NB4 (cell line): ENCODE data around the gene SLC7A6.

Experiments used
- DNase-seq: peaks from one replicate; pipeline ENCODE4 v3.0.0; 2010; ENCODE audit warnings: low read depth
- H3K4me3 ChIP-seq: one replicate; pipeline ENCODE4 v1.5.1; 2011; ENCODE audit warnings: mild to moderate bottlenecking, low read depth, low read length, moderate library complexity
- MYC ChIP-seq: IDR thresholded peaks from 2 replicates; pipeline ENCODE4 v1.6.1; 2011; ENCODE audit warnings: low read depth, low read length
- POLR2A ChIP-seq: IDR thresholded peaks from 2 replicates; pipeline ENCODE4 v1.6.1; 2011; ENCODE audit warnings: mild to moderate bottlenecking; ENCODE audit not compliant: insufficient read length; ENCODE audit errors: extremely low read depth
- TF ChIP-seq, protein P1 (sequence below): IDR thresholded peaks from one replicate; pipeline ENCODE4 v1.5.1; 2012; ENCODE audit warnings: low read depth, low read length
- TF ChIP-seq, protein P2 (sequence below): IDR thresholded peaks from 2 replicates; pipeline ENCODE4 v1.6.1; 2011; ENCODE audit warnings: low read depth, low read length

The SLC7A6 gene

DNA sequence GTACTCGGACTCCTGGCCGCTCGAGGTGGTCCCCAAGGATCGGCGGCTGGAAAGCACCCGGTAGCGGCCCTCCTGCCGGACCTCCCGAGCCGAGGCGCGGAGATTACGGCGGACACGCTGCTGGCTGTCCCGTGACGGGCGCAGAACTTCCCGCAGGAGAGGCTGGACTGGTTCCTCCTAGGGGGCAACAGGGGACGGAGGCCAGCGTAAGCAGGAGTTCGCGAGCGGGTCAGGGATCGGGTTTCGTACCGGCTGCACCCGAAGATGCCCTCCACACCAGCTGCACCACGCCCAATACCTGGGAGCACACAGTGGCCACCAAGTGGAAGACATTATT, 46.1 kb downstream of the SLC7A6 start:
- peak overlapping the region; percentile 97 for H3K4me3 ChIP-seq
- TF ChIP-seq, protein P1, sequence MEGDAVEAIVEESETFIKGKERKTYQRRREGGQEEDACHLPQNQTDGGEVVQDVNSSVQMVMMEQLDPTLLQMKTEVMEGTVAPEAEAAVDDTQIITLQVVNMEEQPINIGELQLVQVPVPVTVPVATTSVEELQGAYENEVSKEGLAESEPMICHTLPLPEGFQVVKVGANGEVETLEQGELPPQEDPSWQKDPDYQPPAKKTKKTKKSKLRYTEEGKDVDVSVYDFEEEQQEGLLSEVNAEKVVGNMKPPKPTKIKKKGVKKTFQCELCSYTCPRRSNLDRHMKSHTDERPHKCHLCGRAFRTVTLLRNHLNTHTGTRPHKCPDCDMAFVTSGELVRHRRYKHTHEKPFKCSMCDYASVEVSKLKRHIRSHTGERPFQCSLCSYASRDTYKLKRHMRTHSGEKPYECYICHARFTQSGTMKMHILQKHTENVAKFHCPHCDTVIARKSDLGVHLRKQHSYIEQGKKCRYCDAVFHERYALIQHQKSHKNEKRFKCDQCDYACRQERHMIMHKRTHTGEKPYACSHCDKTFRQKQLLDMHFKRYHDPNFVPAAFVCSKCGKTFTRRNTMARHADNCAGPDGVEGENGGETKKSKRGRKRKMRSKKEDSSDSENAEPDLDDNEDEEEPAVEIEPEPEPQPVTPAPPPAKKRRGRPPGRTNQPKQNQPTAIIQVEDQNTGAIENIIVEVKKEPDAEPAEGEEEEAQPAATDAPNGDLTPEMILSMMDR = no peak
- no peak for TF ChIP-seq MYC
- no peak for TF ChIP-seq POLR2A
- TF ChIP-seq, protein P2, sequence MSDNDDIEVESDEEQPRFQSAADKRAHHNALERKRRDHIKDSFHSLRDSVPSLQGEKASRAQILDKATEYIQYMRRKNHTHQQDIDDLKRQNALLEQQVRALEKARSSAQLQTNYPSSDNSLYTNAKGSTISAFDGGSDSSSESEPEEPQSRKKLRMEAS = no peak
- no peak for DNase-seq

DNA sequence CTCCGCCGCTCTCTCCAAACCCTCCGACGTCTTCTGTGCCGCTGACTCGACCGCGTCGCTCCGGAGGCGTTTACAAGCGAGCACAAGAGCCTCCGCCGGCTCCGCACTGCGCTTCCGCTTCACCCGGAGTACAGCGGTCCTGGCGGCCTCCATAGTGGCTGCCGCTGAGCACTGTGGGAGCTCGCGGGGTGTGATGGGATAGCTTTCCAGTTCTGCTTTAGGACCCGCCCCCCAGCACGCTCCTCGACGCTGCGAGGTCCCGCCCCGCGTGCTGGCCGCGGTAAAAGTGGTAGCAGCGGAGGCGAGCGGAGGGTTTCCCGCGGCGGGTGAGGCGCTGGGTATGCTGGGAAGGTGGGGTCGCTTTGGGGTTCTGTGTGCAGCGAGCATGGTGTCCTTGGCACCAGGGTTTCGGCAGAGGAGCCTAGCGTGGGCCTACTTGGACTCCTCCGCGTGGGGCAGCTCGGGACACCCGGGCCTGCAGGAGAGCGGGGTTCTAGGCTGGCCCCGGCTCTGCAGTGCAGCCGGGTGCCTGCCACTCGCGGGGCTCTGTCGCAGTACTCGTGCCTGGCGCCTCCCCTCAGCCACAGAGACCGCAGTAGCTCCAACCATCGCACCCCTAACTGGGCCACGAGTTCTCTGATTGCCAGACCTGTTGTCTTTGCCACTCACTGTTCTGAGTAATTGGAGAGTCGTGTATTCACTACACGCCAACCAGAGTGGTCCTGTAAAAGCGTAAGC, 46.6 kb downstream of the SLC7A6 start, which contains the start of the genes PRMT7 and SLC7A6OS:
PRMT7 (plus strand) TSS at position 246 of the 738 bp plus-strand sequence. CDS start 4,961 bp downstream, outside the sequence.
SLC7A6OS (minus strand) TSS at position 173 of the 738 bp plus-strand sequence; CDS start at position 153, 20 bp downstream.
- DNase-seq = peak; percentile 98
- TF ChIP-seq, protein P2 = peak; percentile 88
- TF ChIP-seq POLR2A (no peak), MYC (peak; percentile 70)
- TF ChIP-seq, protein P1 = no peak
- peak within 1 kb of the TSS; percentile 97 for H3K4me3 ChIP-seq

DNA sequence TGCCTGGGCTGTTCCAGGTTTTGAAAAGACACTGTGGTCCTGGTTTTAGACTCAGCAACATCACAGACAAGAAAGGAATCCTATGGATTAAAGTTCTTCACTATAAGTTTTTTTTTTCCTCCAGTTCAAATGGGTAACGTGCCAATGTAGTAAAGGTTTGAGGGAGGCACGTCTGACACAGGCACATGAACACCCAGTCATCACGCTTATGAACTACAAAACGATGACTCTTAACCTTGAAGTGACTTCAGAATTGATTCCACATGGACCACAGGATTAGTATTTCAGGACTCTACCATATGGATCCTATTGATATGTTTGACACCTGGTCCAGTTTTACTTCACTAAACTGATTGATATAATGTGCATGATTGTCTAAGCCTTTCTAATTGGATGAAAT, 48.8 kb downstream of the SLC7A6 start:
- TF ChIP-seq, protein P1 = no peak
- no peak for TF ChIP-seq MYC
- TF ChIP-seq, protein P2 = no peak
- no peak for TF ChIP-seq POLR2A
- no peak overlapping the region for H3K4me3 ChIP-seq
- DNase-seq = no peak

DNA sequence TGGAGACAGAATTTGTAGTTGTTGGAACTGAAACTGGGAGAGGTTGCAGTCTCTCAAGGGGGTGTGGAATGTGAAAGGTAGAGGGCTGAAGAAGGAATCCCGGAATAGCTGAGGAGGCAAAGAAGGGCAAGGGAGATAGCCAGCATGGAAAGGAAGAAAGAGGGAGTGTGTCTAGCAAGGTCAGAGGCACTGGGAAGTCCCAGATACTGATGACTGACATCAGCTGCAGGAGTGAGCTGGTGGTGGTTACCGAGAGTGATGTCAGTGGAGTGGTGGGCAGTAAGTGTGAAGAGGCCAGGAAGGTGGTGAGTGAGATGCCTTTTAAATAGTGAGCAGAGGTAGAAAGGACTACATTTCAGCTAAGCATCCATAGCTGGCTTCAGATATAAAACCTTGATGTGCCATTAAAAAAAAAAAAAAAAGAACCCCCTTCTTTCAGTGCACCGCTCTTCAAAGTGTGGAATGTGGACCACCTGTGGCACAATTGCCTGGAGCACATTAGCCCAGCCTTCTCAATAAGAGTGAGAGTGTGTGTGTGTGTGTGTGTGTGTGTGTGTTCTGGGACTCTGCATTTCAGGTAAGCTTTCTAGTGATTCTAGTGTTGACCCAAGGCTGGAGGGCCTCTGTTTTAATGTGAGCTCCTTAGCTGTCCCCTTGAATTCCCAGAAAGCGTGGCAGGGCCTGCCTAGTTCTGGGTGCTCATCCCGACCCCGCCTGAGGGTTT, 55.0 kb downstream of the SLC7A6 start:
- DNase-seq = no peak
- TF ChIP-seq, protein P2 = no peak
- TF ChIP-seq MYC = no peak
- TF ChIP-seq, protein P1 = no peak
- TF ChIP-seq POLR2A = no peak

DNA sequence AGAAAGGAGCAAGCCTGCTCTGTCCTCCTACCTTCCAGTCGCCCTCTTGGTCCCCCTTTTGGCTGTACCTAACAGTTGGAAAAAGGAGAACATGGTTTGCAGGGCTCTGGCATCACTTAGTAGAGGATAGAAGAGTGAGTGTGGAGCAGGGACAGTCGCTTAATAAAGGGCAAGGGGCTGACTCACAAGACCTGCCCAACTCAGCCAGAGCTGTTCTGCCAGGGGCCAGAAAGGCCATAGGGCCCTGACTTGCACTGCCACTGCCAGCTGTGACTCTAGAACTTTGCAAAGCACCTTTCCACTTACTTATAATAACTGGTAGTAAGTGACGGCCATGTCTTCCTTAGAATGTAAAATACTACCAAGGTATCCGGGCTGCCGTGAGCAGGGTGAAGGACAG, 60.0 kb downstream of the SLC7A6 start:
- no peak overlapping the region for H3K4me3 ChIP-seq
- no peak for DNase-seq
- TF ChIP-seq MYC = no peak
- TF ChIP-seq, protein P2 = no peak
- TF ChIP-seq POLR2A = no peak
- TF ChIP-seq, protein P1 = no peak

More for the DNA sequence above, 55.0 kb downstream of the SLC7A6 start:
- no peak overlapping the region for H3K4me3 ChIP-seq
